ENCODE data around the gene LEF1.

The LEF1 gene

GRCh38 chr4:108155373-108155772 is 13.4 kb downstream of the LEF1 start:
- TF ChIP-seq MAX (IDR thresholded peaks at IDR 0.05; ENCODE audit: low read depth, low read length) = no peak
- no peak for TF ChIP-seq CTCF (IDR thresholded peaks at IDR 0.05; ENCODE audit: low read depth, low read length)
- no peak for TF ChIP-seq POLR2A (IDR thresholded peaks at IDR 0.05; ENCODE audit: extremely low read depth, insufficient read length)
- TF ChIP-seq MYC (IDR thresholded peaks at IDR 0.05; ENCODE audit: low read depth, low read length) = no peak
- DNase-seq (ENCODE audit: low read depth) = peak; percentile 3
- H3K4me3 ChIP-seq (ENCODE audit: low read depth, low read length) = no peak overlapping the region

GRCh38 chr4:108152980-108153379 is 15.8 kb downstream of the LEF1 start:
- no peak overlapping the region for H3K4me3 ChIP-seq (ENCODE audit: low read depth, low read length)
- no peak for TF ChIP-seq MAX (IDR thresholded peaks at IDR 0.05; ENCODE audit: low read depth, low read length)
- no peak for TF ChIP-seq POLR2A (IDR thresholded peaks at IDR 0.05; ENCODE audit: extremely low read depth, insufficient read length)
- TF ChIP-seq MYC (IDR thresholded peaks at IDR 0.05; ENCODE audit: low read depth, low read length) = no peak
- no peak for TF ChIP-seq CTCF (IDR thresholded peaks at IDR 0.05; ENCODE audit: low read depth, low read length)
- DNase-seq (ENCODE audit: low read depth) = no peak

- DNase-seq (ENCODE audit: low read depth) = no peak
- TF ChIP-seq CTCF (IDR thresholded peaks at IDR 0.05; ENCODE audit: low read depth, low read length) (no peak), MAX (IDR thresholded peaks at IDR 0.05; ENCODE audit: low read depth, low read length) (no peak), MYC (IDR thresholded peaks at IDR 0.05; ENCODE audit: low read depth, low read length) (no peak), POLR2A (IDR thresholded peaks at IDR 0.05; ENCODE audit: extremely low read depth, insufficient read length) (no peak)
- H3K4me3 ChIP-seq (ENCODE audit: low read depth, low read length) = no peak overlapping the region
These were observed 18.9 kb downstream of the LEF1 start for GRCh38 chr4:108149588-108150380.

- DNase-seq (ENCODE audit: low read depth) = no peak
- TF ChIP-seq MYC (IDR thresholded peaks at IDR 0.05; ENCODE audit: low read depth, low read length) (no peak), MAX (IDR thresholded peaks at IDR 0.05; ENCODE audit: low read depth, low read length) (no peak), CTCF (IDR thresholded peaks at IDR 0.05; ENCODE audit: low read depth, low read length) (no peak), POLR2A (IDR thresholded peaks at IDR 0.05; ENCODE audit: extremely low read depth, insufficient read length) (no peak)
- no peak overlapping the region for H3K4me3 ChIP-seq (ENCODE audit: low read depth, low read length)
These were observed 20.4 kb downstream of the LEF1 start for GRCh38 chr4:108148316-108148715.

GRCh38 chr4:108146819-108147218 is 21.9 kb downstream of the LEF1 start:
- no peak for TF ChIP-seq POLR2A (IDR thresholded peaks at IDR 0.05; ENCODE audit: extremely low read depth, insufficient read length)
- TF ChIP-seq MYC (IDR thresholded peaks at IDR 0.05; ENCODE audit: low read depth, low read length) = no peak
- TF ChIP-seq CTCF (IDR thresholded peaks at IDR 0.05; ENCODE audit: low read depth, low read length) = no peak
- no peak for TF ChIP-seq MAX (IDR thresholded peaks at IDR 0.05; ENCODE audit: low read depth, low read length)
- DNase-seq (ENCODE audit: low read depth) = no peak
- H3K4me3 ChIP-seq (ENCODE audit: low read depth, low read length) = no peak overlapping the region

Data from NB4 (cell line).